ENCODE results near the gene PLXNA2. TPM values are rescaled to one million over a fixed set of nuclear protein-coding genes. Genes with fewer than 3 reads are reported as not detected.

Gene PLXNA2
- total RNA-seq, 1 donor from 2014 or later = 17.7 TPM

DNA sequence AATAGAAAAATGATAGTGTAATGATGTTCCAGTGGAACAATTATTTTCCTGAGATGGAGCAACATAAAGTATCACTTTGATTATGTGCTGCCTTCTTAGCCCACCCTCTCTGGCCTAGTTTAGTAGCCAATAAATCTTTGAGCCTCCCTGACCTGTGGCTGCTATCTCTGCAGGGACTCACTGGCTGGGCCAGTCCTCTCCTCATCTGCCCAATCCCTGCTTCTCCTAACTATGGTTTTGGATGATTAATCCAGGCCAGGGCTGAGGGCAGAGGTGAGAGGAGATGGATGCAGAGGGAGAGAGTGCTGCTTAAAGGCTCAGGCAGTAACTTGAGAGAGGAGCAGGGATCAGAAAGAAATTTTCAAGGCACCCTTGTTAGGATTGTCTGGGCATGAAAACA is 244.2 kb downstream of the PLXNA2 start:
- Histone ChIP-seq H3K9ac (ENCODE audit: low read length) (no peak overlapping the region), H3K27me3 (ENCODE audit: insufficient read depth, low read length) (peaks cover 10% of the 10 kb centered on the region), H3K27ac (ENCODE audit: low read depth, low read length) (no peak overlapping the region), H3K79me2 (ENCODE audit: insufficient read depth, low read length) (no peaks in the 10 kb centered on the region), H3K9me3 (ENCODE audit: insufficient read depth, low read depth, low read length) (no peaks in the 10 kb centered on the region), H3K4me2 (ENCODE audit: low read length) (no peak overlapping the region), H3K4me1 (ENCODE audit: insufficient read depth, low read length) (no peaks in the 10 kb centered on the region), H3K36me3 (ENCODE audit: insufficient read depth, low read length) (no peaks in the 10 kb centered on the region), H4K20me1 (ENCODE audit: insufficient read depth, low read length) (no peaks in the 10 kb centered on the region), H2AFZ (ENCODE audit: low read depth, low read length) (no peak overlapping the region), H3K4me3 (ENCODE audit: insufficient read depth, low read depth, low read length) (no peak overlapping the region)
- no peak for TF ChIP-seq EZH2 (IDR thresholded peaks at IDR 0.05; ENCODE audit: insufficient read depth, low read length)
- TF ChIP-seq, protein P1, sequence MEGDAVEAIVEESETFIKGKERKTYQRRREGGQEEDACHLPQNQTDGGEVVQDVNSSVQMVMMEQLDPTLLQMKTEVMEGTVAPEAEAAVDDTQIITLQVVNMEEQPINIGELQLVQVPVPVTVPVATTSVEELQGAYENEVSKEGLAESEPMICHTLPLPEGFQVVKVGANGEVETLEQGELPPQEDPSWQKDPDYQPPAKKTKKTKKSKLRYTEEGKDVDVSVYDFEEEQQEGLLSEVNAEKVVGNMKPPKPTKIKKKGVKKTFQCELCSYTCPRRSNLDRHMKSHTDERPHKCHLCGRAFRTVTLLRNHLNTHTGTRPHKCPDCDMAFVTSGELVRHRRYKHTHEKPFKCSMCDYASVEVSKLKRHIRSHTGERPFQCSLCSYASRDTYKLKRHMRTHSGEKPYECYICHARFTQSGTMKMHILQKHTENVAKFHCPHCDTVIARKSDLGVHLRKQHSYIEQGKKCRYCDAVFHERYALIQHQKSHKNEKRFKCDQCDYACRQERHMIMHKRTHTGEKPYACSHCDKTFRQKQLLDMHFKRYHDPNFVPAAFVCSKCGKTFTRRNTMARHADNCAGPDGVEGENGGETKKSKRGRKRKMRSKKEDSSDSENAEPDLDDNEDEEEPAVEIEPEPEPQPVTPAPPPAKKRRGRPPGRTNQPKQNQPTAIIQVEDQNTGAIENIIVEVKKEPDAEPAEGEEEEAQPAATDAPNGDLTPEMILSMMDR (IDR thresholded peaks at IDR 0.05; ENCODE audit: insufficient read depth, low read depth, low read length) = no peak
- H3K27ac Mint-ChIP-seq (ENCODE audit: unreplicated experiment) = no peak overlapping the region
- H3K4me3 Mint-ChIP-seq (ENCODE audit: unreplicated experiment) = no peak overlapping the region
- DNase-seq (ENCODE audit: low read depth) (no peak), FAIRE-seq (no peak)
- no peaks in the 10 kb centered on the region for H3K36me3 Mint-ChIP-seq (ENCODE audit: low read depth, unreplicated experiment)
- peaks cover 4% of the 10 kb centered on the region for H3K4me1 Mint-ChIP-seq (ENCODE audit: low read depth, unreplicated experiment)
- peaks cover 11% of the 10 kb centered on the region for H3K9me3 Mint-ChIP-seq (ENCODE audit: unreplicated experiment)
- H3K27me3 Mint-ChIP-seq (ENCODE audit: low read depth, unreplicated experiment) = peaks cover 11% of the 10 kb centered on the region

DNA sequence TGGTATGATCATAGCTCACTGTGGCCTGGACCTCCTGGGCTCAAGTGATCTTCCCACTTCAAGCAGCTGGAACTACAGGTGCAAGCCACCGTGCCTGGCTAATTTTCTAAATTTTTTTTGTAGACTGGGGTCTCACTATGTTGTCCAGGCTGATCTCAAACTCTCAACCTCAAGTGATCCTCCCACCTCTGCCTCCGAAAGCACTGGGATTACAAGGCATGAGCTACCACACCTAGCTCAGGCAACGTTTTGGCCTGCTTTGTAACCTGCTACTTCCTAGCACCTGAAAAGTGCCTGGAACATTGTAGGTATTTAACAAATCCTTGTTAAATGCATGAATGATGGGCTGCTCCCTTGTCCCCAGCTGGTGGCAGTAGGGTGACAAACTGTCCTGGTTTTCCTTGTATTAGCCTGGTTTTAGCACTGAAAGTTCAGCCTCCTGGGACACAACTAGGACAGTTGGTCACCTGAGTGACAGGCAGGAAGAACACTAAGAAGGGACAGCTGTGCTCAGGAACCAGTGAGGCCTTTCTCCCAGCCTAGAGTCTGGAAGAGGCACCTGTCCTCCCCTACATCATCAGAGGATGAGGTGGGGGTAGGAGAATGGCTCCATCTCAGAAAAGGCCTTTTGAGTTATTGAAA is 244.8 kb downstream of the PLXNA2 start:
- Mint-ChIP-seq H3K27me3 (ENCODE audit: low read depth, unreplicated experiment) (peaks cover 8% of the 10 kb centered on the region), H3K36me3 (ENCODE audit: low read depth, unreplicated experiment) (no peaks in the 10 kb centered on the region), H3K4me1 (ENCODE audit: low read depth, unreplicated experiment) (no peaks in the 10 kb centered on the region), H3K4me3 (ENCODE audit: unreplicated experiment) (no peak overlapping the region), H3K9me3 (ENCODE audit: unreplicated experiment) (peaks cover 11% of the 10 kb centered on the region), H3K27ac (ENCODE audit: unreplicated experiment) (no peak overlapping the region)
- no peak overlapping the region for H2AFZ ChIP-seq (ENCODE audit: low read depth, low read length)
- H3K9ac ChIP-seq (ENCODE audit: low read length) = no peak overlapping the region
- no peak for DNase-seq (ENCODE audit: low read depth)
- no peaks in the 10 kb centered on the region for H4K20me1 ChIP-seq (ENCODE audit: insufficient read depth, low read length)
- no peaks in the 10 kb centered on the region for H3K9me3 ChIP-seq (ENCODE audit: insufficient read depth, low read depth, low read length)
- no peak overlapping the region for H3K4me3 ChIP-seq (ENCODE audit: insufficient read depth, low read depth, low read length)
- H3K79me2 ChIP-seq (ENCODE audit: insufficient read depth, low read length) = no peaks in the 10 kb centered on the region
- no peaks in the 10 kb centered on the region for H3K36me3 ChIP-seq (ENCODE audit: insufficient read depth, low read length)
- TF ChIP-seq EZH2 (IDR thresholded peaks at IDR 0.05; ENCODE audit: insufficient read depth, low read length) = no peak
- TF ChIP-seq, protein P1 (IDR thresholded peaks at IDR 0.05; ENCODE audit: insufficient read depth, low read depth, low read length) = no peak
- no peaks in the 10 kb centered on the region for H3K4me1 ChIP-seq (ENCODE audit: insufficient read depth, low read length)
- H3K27ac ChIP-seq (ENCODE audit: low read depth, low read length) = no peak overlapping the region
- H3K4me2 ChIP-seq (ENCODE audit: low read length) = no peak overlapping the region
- no peak for FAIRE-seq
- H3K27me3 ChIP-seq (ENCODE audit: insufficient read depth, low read length) = peaks cover 10% of the 10 kb centered on the region

DNA sequence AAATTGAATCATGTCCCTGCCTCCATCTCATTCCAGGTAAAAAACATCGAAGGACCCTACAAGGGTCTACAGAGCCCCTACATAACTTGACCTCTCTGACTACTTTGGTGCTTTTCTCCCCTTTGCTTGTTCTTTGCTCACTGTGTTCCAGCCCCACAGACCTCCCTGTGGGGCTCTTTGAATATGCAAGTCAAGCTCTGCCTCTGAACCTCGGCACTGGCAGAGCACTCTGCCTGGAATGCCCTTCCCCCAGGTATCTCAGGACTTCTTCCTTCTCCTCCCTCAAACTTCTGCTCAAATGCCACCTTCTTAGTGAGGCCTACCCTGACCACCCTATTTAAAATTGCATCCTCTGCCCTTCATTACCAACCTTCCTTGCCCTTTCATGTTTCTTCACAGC is 245.5 kb downstream of the PLXNA2 start:
- no peak for FAIRE-seq

More for the DNA sequence above, 245.5 kb downstream of the PLXNA2 start:
- no peaks in the 10 kb centered on the region for H3K36me3 Mint-ChIP-seq (ENCODE audit: low read depth, unreplicated experiment)
- Histone ChIP-seq H4K20me1 (ENCODE audit: insufficient read depth, low read length) (no peaks in the 10 kb centered on the region), H3K9me3 (ENCODE audit: insufficient read depth, low read depth, low read length) (no peaks in the 10 kb centered on the region), H3K27ac (ENCODE audit: low read depth, low read length) (no peak overlapping the region), H3K4me1 (ENCODE audit: insufficient read depth, low read length) (no peaks in the 10 kb centered on the region), H3K4me3 (ENCODE audit: insufficient read depth, low read depth, low read length) (no peak overlapping the region), H3K36me3 (ENCODE audit: insufficient read depth, low read length) (no peaks in the 10 kb centered on the region), H3K27me3 (ENCODE audit: insufficient read depth, low read length) (peaks cover 10% of the 10 kb centered on the region), H3K9ac (ENCODE audit: low read length) (no peak overlapping the region), H3K79me2 (ENCODE audit: insufficient read depth, low read length) (no peaks in the 10 kb centered on the region), H2AFZ (ENCODE audit: low read depth, low read length) (no peak overlapping the region), H3K4me2 (ENCODE audit: low read length) (no peak overlapping the region)
- H3K9me3 Mint-ChIP-seq (ENCODE audit: unreplicated experiment) = peaks cover 11% of the 10 kb centered on the region
- TF ChIP-seq, protein P1 (IDR thresholded peaks at IDR 0.05; ENCODE audit: insufficient read depth, low read depth, low read length) = no peak
- TF ChIP-seq EZH2 (IDR thresholded peaks at IDR 0.05; ENCODE audit: insufficient read depth, low read length) = no peak
- H3K4me1 Mint-ChIP-seq (ENCODE audit: low read depth, unreplicated experiment) = no peaks in the 10 kb centered on the region
- peaks cover 8% of the 10 kb centered on the region for H3K27me3 Mint-ChIP-seq (ENCODE audit: low read depth, unreplicated experiment)
- no peak for DNase-seq (ENCODE audit: low read depth)
- no peak overlapping the region for H3K27ac Mint-ChIP-seq (ENCODE audit: unreplicated experiment)
- no peak overlapping the region for H3K4me3 Mint-ChIP-seq (ENCODE audit: unreplicated experiment)

Data from astrocyte (in vitro differentiated cells and primary cell).